ENCODE data around the gene ACE. TPM values are rescaled to one million over a fixed set of nuclear protein-coding genes. Genes with fewer than 3 reads are reported as not detected.

Gene ACE
- total RNA-seq, 1 donor = 1.7 TPM

DNA sequence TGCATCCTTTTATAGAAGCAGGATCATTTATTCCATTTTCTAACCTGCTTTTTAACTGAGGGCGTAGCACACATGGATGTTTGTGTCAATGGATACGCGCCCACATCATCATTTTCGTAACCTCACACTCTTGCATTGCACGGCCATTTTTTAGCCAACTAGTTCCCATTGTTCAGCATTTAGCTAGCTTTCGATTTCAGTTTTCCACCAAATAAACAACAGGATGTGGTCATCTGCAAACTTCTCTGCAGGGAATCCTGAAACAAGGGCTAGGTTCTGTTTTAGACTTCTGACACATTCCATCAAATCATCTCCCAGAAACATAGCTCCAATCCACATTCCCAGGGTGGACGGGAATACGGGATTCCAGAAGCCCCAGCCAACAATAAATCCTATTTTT lies 37.2 kb upstream of the ACE start:
- TF ChIP-seq CTCF (IDR thresholded peaks at IDR 0.05; ENCODE audit: insufficient read depth, low read depth, low read length) = no peak
- no peak overlapping the region for H3K4me3 ChIP-seq (ENCODE audit: low read depth, low read length)
- peak; percentile 64 for DNase-seq (ENCODE audit: low read depth)

- TF ChIP-seq CTCF (IDR thresholded peaks at IDR 0.05; ENCODE audit: insufficient read depth, low read depth, low read length) = no peak
- no peak overlapping the region for H3K4me3 ChIP-seq (ENCODE audit: low read depth, low read length)
- DNase-seq (ENCODE audit: low read depth) = no peak
Measured at GRCh38 chr17:63440127-63440769, 36.6 kb upstream of the ACE start.

GRCh38 chr17:63440770-63441335 lies 36.0 kb upstream of the ACE start:
- DNase-seq (ENCODE audit: low read depth) = no peak
- no peak overlapping the region for H3K4me3 ChIP-seq (ENCODE audit: low read depth, low read length)
- no peak for TF ChIP-seq CTCF (IDR thresholded peaks at IDR 0.05; ENCODE audit: insufficient read depth, low read depth, low read length)

DNA sequence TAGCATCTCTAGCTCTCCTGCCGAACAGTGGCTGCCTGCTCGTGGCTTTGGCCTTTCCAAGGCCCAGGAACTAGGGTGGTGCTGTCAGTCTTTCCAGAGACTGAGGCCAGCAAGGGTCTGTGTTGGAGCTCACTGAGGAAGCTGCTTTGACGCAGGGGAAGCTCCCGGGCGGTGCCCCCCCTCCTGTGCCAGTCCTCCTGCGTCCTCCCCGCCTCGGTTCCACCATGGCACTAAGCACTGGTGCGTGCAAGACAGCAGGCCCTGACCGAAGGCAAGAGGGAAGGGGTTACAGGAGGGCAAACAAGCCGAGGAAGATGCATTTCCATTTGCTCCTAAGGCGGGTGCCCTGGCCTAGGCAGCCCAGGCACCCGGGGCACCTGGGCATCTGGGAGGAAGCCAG lies 35.2 kb upstream of the ACE start:
- TF ChIP-seq CTCF (IDR thresholded peaks at IDR 0.05; ENCODE audit: insufficient read depth, low read depth, low read length) = no peak
- no peak overlapping the region for H3K4me3 ChIP-seq (ENCODE audit: low read depth, low read length)
- DNase-seq (ENCODE audit: low read depth) = no peak

DNA sequence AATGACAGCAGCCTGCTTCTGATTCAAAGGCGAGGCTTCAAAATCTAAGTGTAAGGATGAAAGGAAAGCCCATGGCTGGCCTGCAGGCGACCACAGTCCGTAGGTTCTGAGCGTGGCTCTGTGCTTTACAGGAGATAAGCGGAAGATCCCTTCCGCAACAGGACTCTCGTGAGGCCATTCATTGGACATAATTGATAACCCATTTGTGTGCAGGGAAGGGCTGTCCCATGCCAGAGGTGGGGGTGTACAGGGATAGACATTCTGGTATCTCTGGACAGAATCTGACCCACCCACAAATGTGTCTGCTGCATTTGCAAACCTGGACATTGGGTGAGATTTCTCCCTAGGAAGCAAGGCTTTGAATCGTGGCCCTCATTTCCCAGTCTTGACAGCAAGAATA lies 34.8 kb upstream of the ACE start:
- H3K4me3 ChIP-seq (ENCODE audit: low read depth, low read length) = no peak overlapping the region
- DNase-seq (ENCODE audit: low read depth) = no peak
- TF ChIP-seq CTCF (IDR thresholded peaks at IDR 0.05; ENCODE audit: insufficient read depth, low read depth, low read length) = no peak

DNA sequence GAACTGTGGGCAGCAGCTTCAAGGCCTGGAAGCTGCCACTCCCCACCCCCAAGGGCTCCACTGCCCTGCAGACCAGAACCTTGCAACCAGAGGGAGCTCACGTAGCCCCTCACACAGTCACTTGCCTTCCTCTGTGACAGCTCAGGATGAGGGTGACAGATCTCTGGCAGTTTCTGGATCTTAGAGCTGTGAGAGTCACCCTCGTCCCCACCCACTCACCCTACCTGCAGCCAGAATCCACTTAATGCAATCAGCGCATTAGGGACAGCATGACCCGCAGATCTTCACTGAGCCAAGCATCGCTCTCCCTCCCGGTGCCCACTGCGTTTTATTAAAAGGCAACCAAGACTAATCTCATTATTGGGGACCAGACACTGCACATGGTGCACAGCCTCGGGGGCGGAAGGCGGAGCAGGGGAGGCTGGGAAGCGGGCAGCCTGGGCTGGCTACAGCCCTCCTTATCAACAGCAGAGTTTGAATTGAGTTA lies 34.3 kb upstream of the ACE start:
- DNase-seq (ENCODE audit: low read depth) = no peak
- peak; percentile 26 for TF ChIP-seq CTCF (IDR thresholded peaks at IDR 0.05; ENCODE audit: insufficient read depth, low read depth, low read length)
- H3K4me3 ChIP-seq (ENCODE audit: low read depth, low read length) = no peak overlapping the region

DNA sequence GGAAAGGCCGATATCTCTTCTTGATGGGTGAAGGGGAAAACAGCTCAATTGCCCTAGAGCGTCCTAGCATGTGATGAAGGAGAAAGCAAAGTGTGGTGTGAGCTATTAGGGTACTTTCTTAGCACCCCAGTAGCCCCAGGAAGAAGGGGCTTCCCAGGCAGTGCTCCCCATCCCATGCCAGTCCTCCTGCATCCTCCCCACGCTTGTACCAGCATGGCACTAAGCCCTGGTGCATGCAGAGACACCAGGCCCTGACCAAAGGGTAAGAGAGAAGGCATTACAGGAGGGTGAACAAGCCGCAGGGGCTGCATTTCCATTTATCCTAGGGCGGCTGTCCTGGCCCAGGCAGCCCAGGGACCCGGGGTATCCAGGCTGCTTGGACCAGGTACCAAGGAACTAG lies 33.8 kb upstream of the ACE start:
- no peak overlapping the region for H3K4me3 ChIP-seq (ENCODE audit: low read depth, low read length)
- DNase-seq (ENCODE audit: low read depth) = no peak
- no peak for TF ChIP-seq CTCF (IDR thresholded peaks at IDR 0.05; ENCODE audit: insufficient read depth, low read depth, low read length)
